GM18868 (cell line): ENCODE results near the gene ISG15.
"Not testable (repeated sequence)": the region's sequence is repeated elsewhere in the genome, so short reads cannot be mapped to it uniquely, and the experiment has no call there.

Experiments
- ATAC-seq: cut with Tn5 transposase; IDR thresholded peaks from one replicate; pipeline ENCODE4 v1.9.1; 2021; ENCODE audit warnings: mild to moderate bottlenecking, moderate library complexity; ENCODE audit not compliant: unreplicated experiment

ISG15 gene

DNA sequence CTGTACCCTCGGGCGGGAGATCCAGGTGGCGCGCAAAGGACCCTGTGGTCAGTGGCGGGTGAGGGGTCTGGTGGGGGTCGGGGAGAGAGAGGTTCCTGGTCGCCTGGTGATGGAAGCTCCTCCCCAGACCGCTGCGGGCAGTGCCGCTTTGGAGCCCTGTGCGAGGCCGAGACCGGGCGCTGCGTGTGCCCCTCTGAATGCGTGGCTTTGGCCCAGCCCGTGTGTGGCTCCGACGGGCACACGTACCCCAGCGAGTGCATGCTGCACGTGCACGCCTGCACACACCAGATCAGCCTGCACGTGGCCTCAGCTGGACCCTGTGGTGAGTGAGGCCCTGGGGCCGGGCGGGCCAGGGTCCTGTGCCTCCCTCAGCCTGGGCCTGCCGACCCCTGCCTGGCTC lies 30.1 kb downstream of the ISG15 start:
- no peak for ATAC-seq

DNA sequence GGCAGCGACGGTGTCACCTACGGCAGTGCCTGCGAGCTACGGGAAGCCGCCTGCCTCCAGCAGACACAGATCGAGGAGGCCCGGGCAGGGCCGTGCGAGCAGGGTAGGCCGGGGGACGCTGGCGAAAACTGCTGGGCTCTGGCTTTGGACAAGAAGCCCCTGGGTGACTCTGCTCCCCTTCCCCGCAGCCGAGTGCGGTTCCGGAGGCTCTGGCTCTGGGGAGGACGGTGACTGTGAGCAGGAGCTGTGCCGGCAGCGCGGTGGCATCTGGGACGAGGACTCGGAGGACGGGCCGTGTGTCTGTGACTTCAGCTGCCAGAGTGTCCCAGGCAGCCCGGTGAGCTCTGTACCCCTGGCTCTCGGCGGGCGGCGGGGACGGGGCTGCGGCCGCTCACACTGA lies 30.6 kb downstream of the ISG15 start:
- no peak for ATAC-seq

DNA sequence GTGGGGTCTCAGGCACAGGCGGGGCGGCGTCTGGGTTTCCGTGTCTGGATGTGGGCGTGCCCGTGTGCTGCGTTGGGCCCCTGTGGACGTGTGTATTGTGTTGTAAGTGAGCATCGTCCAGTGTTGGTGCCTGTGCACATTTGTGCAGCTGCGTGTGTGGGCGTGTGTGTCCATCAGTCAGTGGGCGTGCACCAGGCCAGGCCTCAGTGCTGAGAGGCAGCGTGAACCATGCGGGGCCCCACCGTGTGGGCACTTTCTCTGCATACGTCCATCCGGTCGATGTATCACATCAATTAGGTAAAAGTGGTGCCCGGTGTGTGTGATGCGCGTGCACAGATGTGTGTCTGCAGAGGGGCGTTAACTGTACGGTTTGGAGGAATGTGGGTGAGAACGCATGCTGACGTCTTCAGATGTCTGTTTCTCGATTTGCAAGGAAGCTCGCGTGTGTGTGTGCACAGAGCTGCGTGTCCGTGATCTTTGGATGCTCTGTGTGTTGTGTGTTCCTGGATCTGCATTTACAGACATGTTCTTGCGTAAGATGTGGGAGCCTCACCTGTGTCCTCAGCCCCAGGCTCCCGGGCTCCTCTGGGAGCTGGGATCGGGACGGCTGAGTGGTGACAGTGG lies 31.3 kb downstream of the ISG15 start:
- no peak for ATAC-seq

DNA sequence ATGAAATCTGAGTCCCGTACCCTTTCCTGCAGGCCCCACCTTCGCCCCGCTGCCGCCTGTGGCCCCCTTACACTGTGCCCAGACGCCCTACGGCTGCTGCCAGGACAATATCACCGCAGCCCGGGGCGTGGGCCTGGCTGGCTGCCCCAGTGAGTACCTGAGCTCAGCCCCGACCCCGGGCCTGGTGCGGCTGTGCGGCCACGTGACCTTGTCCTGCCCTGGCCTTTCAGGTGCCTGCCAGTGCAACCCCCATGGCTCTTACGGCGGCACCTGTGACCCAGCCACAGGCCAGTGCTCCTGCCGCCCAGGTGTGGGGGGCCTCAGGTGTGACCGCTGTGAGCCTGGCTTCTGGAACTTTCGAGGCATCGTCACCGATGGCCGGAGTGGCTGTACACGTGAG lies 31.8 kb downstream of the ISG15 start:
- ATAC-seq: no peak

DNA sequence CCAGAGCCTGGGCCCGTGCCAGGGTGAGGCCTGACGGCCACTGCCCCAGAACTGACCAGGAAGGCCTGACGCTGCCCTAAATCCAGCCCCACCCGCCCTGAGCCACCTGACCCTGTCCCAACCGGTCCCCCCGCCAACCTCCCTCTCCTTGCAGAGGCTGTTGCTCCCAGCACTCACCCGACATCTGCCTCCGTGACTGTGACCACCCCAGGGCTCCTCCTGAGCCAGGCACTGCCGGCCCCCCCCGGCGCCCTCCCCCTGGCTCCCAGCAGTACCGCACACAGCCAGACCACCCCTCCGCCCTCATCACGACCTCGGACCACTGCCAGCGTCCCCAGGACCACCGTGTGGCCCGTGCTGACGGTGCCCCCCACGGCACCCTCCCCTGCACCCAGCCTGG lies 32.9 kb downstream of the ISG15 start:
- ATAC-seq: no peak

DNA sequence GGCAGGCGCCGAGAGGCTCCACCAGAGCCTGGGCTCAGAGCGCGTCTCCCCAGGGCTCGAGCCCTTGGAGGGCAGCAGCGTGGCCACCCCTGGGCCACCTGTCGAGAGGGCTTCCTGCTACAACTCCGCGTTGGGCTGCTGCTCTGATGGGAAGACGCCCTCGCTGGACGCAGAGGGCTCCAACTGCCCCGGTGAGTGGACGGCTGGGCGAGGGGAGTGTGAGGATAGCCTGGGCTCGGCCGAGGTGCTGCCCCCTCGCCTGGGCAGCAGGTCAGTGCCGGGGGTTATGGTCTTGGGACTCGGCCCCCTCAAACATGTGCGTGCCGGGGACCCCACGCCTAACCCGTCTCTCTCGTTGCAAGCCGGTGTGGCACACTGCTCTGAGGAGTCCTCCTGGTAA lies 33.5 kb downstream of the ISG15 start:
- ATAC-seq: no peak

DNA sequence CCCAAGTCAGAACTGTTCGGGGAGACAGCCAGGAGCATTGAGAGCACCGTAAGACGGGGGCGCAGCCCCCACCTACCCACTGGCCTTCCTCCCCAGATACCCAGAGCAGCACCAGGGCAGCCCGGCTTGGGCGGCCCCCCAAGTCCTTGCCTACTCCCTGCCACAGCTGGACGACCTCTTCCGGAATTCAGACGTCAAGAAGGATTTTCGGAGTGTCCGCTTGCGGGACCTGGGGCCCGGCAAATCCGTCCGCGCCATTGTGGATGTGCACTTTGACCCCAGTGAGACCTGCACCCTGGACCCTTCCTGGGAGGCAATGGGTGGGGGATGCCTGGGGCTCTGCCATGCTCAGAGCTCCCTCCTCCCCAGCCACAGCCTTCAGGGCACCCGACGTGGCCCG lies 34.1 kb downstream of the ISG15 start:
- ATAC-seq: no peak

DNA sequence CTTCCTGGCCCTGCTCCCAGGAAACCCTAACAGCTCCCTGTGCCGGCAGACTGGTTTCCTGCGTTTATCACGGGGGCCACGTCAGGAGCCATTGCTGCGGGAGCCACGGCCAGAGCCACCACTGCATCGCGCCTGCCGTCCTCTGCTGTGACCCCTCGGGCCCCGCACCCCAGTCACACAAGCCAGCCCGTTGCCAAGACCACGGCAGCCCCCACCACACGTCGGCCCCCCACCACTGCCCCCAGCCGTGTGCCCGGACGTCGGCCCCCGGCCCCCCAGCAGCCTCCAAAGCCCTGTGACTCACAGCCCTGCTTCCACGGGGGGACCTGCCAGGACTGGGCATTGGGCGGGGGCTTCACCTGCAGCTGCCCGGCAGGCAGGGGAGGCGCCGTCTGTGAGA lies 34.7 kb downstream of the ISG15 start:
- ATAC-seq: no peak

DNA sequence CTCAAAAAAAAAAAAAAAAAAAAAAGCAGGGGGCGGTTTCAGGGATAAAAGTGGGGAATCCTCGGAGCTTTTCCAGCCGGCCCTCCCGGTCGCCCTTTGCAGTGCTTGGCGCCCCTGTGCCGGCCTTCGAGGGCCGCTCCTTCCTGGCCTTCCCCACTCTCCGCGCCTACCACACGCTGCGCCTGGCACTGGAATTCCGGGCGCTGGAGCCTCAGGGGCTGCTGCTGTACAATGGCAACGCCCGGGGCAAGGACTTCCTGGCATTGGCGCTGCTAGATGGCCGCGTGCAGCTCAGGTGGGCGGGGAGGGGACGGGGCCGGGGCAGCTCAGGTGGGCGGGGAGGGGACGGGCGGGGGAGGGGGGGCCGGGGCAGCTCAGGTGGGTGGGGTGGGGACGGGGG lies 35.5 kb downstream of the ISG15 start:
- no peak for ATAC-seq

DNA sequence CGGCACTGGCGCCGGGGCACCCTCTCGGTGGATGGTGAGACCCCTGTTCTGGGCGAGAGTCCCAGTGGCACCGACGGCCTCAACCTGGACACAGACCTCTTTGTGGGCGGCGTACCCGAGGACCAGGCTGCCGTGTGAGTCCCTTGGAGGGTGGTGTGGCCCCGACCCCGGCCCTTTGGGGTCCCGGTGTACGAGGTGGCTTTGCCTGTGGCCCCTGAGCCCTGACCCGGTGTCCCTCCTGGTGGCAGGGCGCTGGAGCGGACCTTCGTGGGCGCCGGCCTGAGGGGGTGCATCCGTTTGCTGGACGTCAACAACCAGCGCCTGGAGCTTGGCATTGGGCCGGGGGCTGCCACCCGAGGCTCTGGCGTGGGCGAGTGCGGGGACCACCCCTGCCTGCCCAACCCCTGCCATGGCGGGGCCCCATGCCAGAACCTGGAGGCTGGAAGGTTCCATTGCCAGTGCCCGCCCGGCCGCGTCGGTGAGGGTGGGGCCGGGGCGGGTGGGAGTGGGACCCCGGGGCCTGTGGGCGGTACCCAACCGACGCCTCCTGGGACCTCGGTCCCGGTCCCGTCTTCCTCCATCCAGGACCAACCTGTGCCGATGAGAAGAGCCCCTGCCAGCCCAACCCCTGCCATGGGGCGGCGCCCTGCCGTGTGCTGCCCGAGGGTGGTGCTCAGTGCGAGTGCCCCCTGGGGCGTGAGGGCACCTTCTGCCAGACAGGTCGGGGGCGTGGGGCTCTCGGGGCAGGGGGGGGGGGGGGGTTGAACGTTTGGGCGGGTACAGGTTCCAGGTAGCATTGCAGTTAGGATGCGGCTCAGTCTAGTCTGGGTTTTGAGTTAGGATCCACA lies 36.2 kb downstream of the ISG15 start:
- no peak for ATAC-seq

DNA sequence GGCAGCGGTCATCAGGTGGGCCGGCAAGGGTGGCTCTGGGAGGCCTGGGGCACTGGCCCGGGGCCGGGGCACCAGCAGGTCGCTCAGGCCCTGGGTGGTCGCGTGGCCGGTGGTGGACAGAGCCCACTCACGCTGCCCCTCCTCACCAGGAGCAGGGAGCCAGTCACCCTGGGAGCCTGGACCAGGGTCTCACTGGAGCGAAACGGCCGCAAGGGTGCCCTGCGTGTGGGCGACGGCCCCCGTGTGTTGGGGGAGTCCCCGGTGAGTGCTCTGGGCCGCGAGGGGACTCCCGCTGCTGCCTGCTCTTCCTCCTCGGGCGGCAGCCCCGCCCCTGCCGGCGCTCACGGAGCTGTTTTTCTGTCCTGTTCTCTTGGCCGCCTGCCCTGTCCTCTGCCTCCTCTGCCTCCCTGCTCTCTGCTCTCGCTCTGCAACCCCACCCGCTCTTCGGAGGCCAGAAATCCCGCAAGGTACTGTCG lies 37.3 kb downstream of the ISG15 start:
- ATAC-seq: no peak

DNA sequence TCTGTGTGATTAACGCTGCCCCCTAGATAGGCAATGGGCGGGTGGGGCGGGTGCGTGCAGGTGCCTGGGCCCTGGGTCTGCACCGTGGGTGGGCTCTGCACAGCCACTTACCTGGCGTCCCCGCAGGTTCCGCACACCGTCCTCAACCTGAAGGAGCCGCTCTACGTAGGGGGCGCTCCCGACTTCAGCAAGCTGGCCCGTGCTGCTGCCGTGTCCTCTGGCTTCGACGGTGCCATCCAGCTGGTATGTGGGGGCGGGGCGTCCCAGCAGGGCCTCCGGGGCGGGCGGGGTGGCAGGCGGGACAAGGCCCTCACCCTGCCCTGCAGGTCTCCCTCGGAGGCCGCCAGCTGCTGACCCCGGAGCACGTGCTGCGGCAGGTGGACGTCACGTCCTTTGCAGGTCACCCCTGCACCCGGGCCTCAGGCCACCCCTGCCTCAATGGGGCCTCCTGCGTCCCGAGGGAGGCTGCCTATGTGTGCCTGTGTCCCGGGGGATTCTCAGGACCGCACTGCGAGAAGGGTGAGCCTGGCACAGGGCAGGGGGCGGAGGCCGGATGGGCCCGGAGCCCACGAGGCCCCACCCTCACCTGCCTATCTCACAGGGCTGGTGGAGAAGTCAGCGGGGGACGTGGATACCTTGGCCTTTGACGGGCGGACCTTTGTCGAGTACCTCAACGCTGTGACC lies 38.0 kb downstream of the ISG15 start:
- no peak for ATAC-seq

DNA sequence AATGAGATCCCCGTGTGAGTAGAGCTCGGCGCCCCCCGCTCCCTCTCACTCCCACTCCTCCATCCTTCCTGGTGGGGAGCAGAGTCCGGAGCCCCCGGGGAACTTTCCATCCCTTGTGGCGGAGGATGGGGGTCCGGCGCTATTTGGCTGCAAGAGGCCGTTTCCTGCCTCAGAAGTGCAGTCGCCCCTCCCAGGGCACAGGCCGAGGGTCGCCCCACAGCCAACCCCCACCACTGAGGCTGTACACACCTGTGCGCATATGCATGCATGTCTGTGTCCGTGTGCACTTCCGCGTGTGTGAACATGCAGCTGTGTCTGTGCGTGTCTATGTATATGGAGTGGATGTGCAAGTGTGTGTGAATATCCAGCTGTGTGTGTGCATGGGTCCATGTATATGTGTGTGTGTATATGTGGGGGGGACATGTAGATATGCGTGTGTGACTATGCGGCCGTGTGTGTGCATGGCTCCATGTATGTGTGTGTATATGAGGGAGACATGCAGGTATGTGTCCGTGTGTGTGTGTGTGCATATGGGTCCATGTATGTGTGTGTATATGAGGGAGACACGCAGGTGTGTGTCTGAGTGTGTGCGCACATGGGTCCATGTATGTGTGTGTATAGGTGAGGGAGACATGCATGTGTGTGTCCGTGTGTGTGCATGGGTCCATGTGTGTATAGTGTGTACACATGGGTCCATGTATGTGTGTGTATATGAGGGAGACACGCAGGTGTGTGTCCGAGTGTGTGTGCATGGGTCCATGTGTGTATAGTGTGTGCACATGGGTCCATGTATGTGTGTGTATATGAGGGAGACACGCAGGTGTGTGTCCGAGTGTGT lies 38.9 kb downstream of the ISG15 start:
- no peak for ATAC-seq

DNA sequence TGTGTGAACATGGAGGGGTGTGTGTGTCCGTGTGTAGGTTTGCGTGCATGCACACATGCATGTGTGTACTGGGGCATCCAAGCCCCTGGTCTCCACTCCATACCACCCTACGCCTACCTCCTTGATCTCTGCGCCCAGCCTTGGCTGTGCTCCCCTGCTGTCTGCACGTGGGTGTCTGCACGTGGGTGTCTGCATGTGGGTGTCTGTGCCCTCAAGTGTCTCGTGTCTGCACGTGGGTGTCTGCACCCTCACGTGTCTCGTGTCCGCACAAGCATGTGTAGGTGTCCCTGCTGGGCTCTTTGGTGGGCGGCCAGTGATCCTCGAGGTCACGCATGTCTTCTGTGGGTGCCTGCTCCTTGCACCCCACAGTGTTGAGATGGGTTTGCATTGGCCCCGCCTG lies 39.7 kb downstream of the ISG15 start:
- no peak for ATAC-seq

DNA sequence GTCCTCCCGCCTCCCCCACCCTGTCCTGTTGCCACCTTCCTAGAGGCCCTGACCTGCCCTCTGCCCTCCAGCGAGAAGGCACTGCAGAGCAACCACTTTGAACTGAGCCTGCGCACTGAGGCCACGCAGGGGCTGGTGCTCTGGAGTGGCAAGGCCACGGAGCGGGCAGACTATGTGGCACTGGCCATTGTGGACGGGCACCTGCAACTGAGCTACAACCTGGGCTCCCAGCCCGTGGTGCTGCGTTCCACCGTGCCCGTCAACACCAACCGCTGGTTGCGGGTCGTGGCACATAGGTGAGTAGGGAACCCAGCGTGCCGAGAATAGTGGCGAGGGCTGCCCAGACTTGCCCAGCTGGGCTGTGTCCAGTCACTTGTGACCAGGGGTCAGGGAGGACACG lies 40.4 kb downstream of the ISG15 start:
- no peak for ATAC-seq

DNA sequence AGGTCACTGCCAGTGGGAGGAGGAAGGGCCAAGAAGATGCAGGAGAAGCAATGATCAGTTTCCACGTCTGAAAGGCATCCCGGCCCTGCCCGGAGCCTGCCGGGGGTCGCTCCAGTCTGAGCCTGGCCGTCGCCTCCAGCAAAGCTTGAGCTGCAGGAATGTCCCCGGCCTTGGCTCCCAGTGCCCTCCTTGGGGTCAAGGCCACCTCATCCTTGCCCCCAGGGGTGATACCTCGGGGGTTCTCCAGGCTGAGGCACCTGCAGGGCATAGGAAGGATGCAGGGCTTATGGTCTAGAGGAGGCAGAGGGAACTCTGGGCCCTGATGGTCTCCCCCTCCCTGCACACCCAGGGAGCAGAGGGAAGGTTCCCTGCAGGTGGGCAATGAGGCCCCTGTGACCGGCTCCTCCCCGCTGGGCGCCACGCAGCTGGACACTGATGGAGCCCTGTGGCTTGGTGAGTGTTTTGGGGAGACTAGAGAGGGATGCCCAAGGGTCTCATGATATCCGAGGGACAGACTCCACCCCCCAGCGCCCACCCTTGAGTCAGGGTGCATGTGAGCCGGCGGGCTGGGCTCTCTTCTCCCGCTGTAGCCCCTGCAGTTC lies 40.9 kb downstream of the ISG15 start:
- no peak for ATAC-seq

DNA sequence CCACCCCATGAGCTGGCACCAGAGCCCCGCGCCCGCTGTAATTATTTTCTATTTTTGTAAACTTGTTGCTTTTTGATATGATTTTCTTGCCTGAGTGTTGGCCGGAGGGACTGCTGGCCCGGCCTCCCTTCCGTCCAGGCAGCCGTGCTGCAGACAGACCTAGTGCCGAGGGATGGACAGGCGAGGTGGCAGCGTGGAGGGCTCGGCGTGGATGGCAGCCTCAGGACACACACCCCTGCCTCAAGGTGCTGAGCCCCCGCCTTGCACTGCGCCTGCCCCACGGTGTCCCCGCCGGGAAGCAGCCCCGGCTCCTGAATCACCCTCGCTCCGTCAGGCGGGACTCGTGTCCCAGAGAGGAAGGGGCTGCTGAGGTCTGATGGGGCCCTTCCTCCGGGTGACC lies 41.7 kb downstream of the ISG15 start:
- ATAC-seq: no peak

DNA sequence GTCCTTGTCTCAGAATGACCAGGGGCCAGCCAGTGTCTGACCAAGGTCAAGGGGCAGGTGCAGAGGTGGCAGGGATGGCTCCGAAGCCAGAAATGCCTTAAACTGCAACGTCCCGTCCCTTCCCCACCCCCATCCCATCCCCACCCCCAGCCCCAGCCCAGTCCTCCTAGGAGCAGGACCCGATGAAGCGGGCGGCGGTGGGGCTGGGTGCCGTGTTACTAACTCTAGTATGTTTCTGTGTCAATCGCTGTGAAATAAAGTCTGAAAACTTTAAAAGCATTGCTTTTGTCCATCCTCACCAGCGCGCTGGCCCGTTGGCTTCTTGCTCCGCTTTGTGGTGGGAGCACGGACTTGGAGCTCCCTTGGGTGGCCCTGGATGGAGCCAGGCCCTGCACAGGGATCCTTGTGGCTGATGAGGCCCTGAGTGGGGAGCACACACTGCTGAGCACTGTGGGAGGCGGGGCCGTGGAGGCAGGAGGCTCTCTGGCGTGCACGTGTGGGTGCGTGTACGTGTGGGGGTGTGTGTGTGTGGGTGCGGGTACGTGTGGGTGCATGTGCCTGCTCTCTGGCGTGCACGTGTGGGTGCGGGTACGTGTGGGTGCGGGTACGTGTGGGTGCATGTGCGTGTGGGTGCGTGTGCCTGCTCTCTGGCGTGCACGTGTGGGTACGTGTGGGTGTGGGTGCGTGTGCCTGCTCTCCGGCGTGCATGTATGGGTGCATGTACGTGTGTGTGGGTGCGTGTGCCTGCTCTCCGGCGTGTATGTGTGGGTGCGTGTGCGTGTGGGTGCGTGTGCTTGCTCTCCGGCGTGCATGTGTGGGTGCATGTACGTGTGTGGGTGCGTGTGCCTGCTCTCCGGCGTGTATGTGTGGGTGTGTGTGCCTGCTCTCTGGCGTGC lies 42.8 kb downstream of the ISG15 start:
- no peak for ATAC-seq

DNA sequence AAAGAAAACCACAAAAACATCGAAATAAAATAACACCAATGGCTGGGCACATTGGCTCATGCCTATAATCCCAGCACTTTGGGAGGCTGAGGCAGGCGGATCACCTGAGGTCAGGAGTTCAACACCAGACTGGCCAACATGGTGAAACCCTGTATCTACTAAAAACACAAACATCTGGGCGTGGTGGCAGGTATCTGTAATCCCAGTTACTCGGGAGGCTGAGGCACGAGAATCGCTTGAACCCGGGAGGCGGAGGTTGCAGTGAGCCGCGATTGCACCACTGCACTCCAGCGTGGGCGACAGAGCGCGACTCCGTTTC lies 44.4 kb downstream of the ISG15 start:
- not testable (repeated sequence) for ATAC-seq
